Measurements from ENCODE around the gene CIRBP.

- no peak for TF ChIP-seq MAX (IDR thresholded peaks at IDR 0.05; ENCODE audit: low read depth)
- TF ChIP-seq CTCF (IDR thresholded peaks at IDR 0.05) = peak; percentile 1; the same call in 1 of the 2 replicates
- no peak for TF ChIP-seq GATA2 (CRISPR knock-in tag; IDR thresholded peaks at IDR 0.05)
- TF ChIP-seq FOXJ3 (CRISPR knock-in tag; IDR thresholded peaks at IDR 0.05) = no peak
- TF ChIP-seq EZH2phosphoT487 (IDR thresholded peaks at IDR 0.05; ENCODE audit: borderline replicate concordance, low read depth) = no peak
Observed at GRCh38 chr19:1285737-1286360, 16.7 kb downstream of the CIRBP start, which contains the start of gene EFNA2.
